K562 (cell line): ENCODE results near the gene ZNF521.

Source experiments
- BRF1 ChIP-seq: IDR thresholded peaks from 3 replicates; pipeline ENCODE4 v1.6.1; 2011; ENCODE audit warnings: borderline replicate concordance, mild to moderate bottlenecking; ENCODE audit not compliant: insufficient read length; ENCODE audit errors: extremely low read depth
- CEBPB ChIP-seq: fragments of 450-650 bp; IDR thresholded peaks from 2 replicates; pipeline ENCODE4 v1.6.1; 2016; ENCODE audit warnings: missing genetic modification characterization, missing compliant biosample characterization
- MXI1 ChIP-seq: IDR thresholded peaks from 2 replicates; pipeline ENCODE4 v1.6.1; 2011; ENCODE audit warnings: low read depth, mild to moderate bottlenecking, improper control_type of control experiment, low read length
- RBM39 ChIP-seq: fragments of 200-400 bp; formaldehyde crosslinking; optimal IDR thresholded peaks from 2 replicates; pipeline ENCODE3; 2018; ENCODE audit warnings: low read depth, low read length
- RNF2 ChIP-seq: sonication (generic); IDR thresholded peaks from 2 replicates; pipeline ENCODE4 v1.6.1; 2016
- SUPT5H ChIP-seq: fragments of 450-650 bp; IDR thresholded peaks from 2 replicates; pipeline ENCODE4 v1.6.1; 2016
- YY1 ChIP-seq, 3 experiments: IDR thresholded peaks; 2 replicates each; pipeline ENCODE4 v1.6.1; 2011; ENCODE audit warnings: low read length in 2 of 3, mild to moderate bottlenecking in 2 of 3, moderate library complexity in 2 of 3, borderline replicate concordance in 1 of 3, control low read depth in 1 of 3, low read depth in 1 of 3; ENCODE audit not compliant: insufficient read depth in 3 of 3, insufficient replicate concordance in 2 of 3, control insufficient read depth in 1 of 3, insufficient read length in 1 of 3; ENCODE audit errors: extremely low read depth in 1 of 3
- ZNF146 ChIP-seq: IDR thresholded peaks from one replicate; pipeline ENCODE4 v1.6.1; 2018; ENCODE audit warnings: missing compliant biosample characterization; ENCODE audit not compliant: unreplicated experiment
- ZNF175 ChIP-seq: fragments of 200-800 bp; sonication (Bioruptor generic); IDR thresholded peaks from 2 replicates; pipeline ENCODE4 v1.6.1; 2016; ENCODE audit warnings: low read depth, mild to moderate bottlenecking, missing genetic modification characterization, missing compliant biosample characterization
- TF ChIP-seq, protein P1 (sequence below), 2 experiments: fragments of 450-650 bp; IDR thresholded peaks; 2 replicates each; pipeline ENCODE4 v1.6.1; 2018; ENCODE audit warnings: mild to moderate bottlenecking in 2 of 2, low read depth in 1 of 2; ENCODE audit not compliant: partially characterized antibody in 2 of 2
- TF ChIP-seq, protein P2 (sequence below), 3 experiments: IDR thresholded peaks in 2 of 3; conservative IDR thresholded peaks in 1 of 3; 2 replicates each; pipeline ENCODE4 v1.5.1; 2011 to 2012; ENCODE audit warnings: low read length in 3 of 3, mild to moderate bottlenecking in 3 of 3, control low read depth in 2 of 3, improper control_type of control experiment in 1 of 3, inconsistent platforms in 1 of 3, low read depth in 1 of 3, mixed read lengths in 1 of 3, moderate library complexity in 1 of 3; ENCODE audit not compliant: insufficient read depth in 2 of 3
- TF ChIP-seq, protein P3 (sequence below), 2 experiments: fragments of 450-650 bp; formaldehyde crosslinking in 1 of 2; IDR thresholded peaks; 2 replicates each; pipeline versions ENCODE4 v1.4.0 to v1.6.1; 2014 to 2020; ENCODE audit warnings: mild to moderate bottlenecking in 2 of 2, borderline replicate concordance in 1 of 2, low read depth in 1 of 2

GRCh38 chr18:25050605-25051004 is 301.4 kb downstream of the ZNF521 start:
- TF ChIP-seq MXI1 (no peak), YY1 (IDR thresholded peaks at IDR 0.05; ENCODE audit: borderline replicate concordance in 1 of 3, control insufficient read depth in 1 of 3, extremely low read depth in 1 of 3, insufficient read depth in 3 of 3, insufficient read length in 1 of 3, insufficient replicate concordance in 2 of 3, low read depth in 1 of 3, low read length in 2 of 3) (no peak), CEBPB (no peak), RNF2 (no peak), RBM39 (no peak), BRF1 (no peak), SUPT5H (no peak), ZNF175 (no peak), ZNF146 (no peak)
- TF ChIP-seq, protein P1, sequence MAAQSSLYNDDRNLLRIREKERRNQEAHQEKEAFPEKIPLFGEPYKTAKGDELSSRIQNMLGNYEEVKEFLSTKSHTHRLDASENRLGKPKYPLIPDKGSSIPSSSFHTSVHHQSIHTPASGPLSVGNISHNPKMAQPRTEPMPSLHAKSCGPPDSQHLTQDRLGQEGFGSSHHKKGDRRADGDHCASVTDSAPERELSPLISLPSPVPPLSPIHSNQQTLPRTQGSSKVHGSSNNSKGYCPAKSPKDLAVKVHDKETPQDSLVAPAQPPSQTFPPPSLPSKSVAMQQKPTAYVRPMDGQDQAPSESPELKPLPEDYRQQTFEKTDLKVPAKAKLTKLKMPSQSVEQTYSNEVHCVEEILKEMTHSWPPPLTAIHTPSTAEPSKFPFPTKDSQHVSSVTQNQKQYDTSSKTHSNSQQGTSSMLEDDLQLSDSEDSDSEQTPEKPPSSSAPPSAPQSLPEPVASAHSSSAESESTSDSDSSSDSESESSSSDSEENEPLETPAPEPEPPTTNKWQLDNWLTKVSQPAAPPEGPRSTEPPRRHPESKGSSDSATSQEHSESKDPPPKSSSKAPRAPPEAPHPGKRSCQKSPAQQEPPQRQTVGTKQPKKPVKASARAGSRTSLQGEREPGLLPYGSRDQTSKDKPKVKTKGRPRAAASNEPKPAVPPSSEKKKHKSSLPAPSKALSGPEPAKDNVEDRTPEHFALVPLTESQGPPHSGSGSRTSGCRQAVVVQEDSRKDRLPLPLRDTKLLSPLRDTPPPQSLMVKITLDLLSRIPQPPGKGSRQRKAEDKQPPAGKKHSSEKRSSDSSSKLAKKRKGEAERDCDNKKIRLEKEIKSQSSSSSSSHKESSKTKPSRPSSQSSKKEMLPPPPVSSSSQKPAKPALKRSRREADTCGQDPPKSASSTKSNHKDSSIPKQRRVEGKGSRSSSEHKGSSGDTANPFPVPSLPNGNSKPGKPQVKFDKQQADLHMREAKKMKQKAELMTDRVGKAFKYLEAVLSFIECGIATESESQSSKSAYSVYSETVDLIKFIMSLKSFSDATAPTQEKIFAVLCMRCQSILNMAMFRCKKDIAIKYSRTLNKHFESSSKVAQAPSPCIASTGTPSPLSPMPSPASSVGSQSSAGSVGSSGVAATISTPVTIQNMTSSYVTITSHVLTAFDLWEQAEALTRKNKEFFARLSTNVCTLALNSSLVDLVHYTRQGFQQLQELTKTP (IDR thresholded peaks at IDR 0.05; ENCODE audit: low read depth in 1 of 2, partially characterized antibody in 2 of 2) = no peak
- TF ChIP-seq, protein P2, sequence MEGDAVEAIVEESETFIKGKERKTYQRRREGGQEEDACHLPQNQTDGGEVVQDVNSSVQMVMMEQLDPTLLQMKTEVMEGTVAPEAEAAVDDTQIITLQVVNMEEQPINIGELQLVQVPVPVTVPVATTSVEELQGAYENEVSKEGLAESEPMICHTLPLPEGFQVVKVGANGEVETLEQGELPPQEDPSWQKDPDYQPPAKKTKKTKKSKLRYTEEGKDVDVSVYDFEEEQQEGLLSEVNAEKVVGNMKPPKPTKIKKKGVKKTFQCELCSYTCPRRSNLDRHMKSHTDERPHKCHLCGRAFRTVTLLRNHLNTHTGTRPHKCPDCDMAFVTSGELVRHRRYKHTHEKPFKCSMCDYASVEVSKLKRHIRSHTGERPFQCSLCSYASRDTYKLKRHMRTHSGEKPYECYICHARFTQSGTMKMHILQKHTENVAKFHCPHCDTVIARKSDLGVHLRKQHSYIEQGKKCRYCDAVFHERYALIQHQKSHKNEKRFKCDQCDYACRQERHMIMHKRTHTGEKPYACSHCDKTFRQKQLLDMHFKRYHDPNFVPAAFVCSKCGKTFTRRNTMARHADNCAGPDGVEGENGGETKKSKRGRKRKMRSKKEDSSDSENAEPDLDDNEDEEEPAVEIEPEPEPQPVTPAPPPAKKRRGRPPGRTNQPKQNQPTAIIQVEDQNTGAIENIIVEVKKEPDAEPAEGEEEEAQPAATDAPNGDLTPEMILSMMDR (IDR thresholded peaks at IDR 0.05 in 2 of 3, conservative IDR thresholded peaks at IDR 0.05 in 1 of 3; ENCODE audit: insufficient read depth in 2 of 3, low read depth in 1 of 3, low read length in 3 of 3) = no peak
- TF ChIP-seq, protein P3, sequence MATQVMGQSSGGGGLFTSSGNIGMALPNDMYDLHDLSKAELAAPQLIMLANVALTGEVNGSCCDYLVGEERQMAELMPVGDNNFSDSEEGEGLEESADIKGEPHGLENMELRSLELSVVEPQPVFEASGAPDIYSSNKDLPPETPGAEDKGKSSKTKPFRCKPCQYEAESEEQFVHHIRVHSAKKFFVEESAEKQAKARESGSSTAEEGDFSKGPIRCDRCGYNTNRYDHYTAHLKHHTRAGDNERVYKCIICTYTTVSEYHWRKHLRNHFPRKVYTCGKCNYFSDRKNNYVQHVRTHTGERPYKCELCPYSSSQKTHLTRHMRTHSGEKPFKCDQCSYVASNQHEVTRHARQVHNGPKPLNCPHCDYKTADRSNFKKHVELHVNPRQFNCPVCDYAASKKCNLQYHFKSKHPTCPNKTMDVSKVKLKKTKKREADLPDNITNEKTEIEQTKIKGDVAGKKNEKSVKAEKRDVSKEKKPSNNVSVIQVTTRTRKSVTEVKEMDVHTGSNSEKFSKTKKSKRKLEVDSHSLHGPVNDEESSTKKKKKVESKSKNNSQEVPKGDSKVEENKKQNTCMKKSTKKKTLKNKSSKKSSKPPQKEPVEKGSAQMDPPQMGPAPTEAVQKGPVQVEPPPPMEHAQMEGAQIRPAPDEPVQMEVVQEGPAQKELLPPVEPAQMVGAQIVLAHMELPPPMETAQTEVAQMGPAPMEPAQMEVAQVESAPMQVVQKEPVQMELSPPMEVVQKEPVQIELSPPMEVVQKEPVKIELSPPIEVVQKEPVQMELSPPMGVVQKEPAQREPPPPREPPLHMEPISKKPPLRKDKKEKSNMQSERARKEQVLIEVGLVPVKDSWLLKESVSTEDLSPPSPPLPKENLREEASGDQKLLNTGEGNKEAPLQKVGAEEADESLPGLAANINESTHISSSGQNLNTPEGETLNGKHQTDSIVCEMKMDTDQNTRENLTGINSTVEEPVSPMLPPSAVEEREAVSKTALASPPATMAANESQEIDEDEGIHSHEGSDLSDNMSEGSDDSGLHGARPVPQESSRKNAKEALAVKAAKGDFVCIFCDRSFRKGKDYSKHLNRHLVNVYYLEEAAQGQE (IDR thresholded peaks at IDR 0.05; ENCODE audit: borderline replicate concordance) = no peak
- TF ChIP-seq, protein P3 (CRISPR knock-in tag; IDR thresholded peaks at IDR 0.05; ENCODE audit: low read depth) = no peak
